Esophagus squamous epithelium (tissue), 4 donors: Measurements from ENCODE around the gene ERVK3-1.

Experiments used
- CTCF ChIP-seq, 6 experiments: fragments of 450-650 bp in 4 of 6; fragments of 200-600 bp in 2 of 6; sonication (generic) in 2 of 6; IDR thresholded peaks; one replicate each; pipeline ENCODE4 v1.5.1; 2016 to 2019; ENCODE audit warnings: antibody characterized with exemption in 6 of 6, mild to moderate bottlenecking in 4 of 6, moderate library complexity in 4 of 6
- POLR2A ChIP-seq, 4 donors: fragments of 450-650 bp; IDR thresholded peaks; one replicate each; pipeline ENCODE4 v1.6.1; 2017; ENCODE audit warnings: antibody characterized with exemption in 4 of 4, mild to moderate bottlenecking in 4 of 4, moderate library complexity in 3 of 4

GRCh38 chr19:58305932-58306323 is 751 bp downstream of the ERVK3-1 start:
- TF ChIP-seq CTCF (IDR thresholded peaks at IDR 0.05) (no peak), POLR2A (IDR thresholded peaks at IDR 0.05) (no peak)
